GM23248 (cell line): ENCODE measurements around the gene LRRC49.

Experiments used
- EZH2 ChIP-seq: fragments of 200-600 bp; sonication (generic); IDR thresholded peaks from 2 replicates; pipeline ENCODE4 v1.6.1; 2018; ENCODE audit warnings: antibody characterized with exemption, mild to moderate bottlenecking; ENCODE audit not compliant: insufficient read depth, poor library complexity, severe bottlenecking
- EZH2phosphoT487 ChIP-seq: fragments of 200-600 bp; sonication (generic); IDR thresholded peaks from 2 replicates; pipeline ENCODE4 v1.6.1; 2018; ENCODE audit warnings: antibody characterized with exemption, moderate library complexity, mild to moderate bottlenecking, low read depth; ENCODE audit not compliant: insufficient read depth

DNA sequence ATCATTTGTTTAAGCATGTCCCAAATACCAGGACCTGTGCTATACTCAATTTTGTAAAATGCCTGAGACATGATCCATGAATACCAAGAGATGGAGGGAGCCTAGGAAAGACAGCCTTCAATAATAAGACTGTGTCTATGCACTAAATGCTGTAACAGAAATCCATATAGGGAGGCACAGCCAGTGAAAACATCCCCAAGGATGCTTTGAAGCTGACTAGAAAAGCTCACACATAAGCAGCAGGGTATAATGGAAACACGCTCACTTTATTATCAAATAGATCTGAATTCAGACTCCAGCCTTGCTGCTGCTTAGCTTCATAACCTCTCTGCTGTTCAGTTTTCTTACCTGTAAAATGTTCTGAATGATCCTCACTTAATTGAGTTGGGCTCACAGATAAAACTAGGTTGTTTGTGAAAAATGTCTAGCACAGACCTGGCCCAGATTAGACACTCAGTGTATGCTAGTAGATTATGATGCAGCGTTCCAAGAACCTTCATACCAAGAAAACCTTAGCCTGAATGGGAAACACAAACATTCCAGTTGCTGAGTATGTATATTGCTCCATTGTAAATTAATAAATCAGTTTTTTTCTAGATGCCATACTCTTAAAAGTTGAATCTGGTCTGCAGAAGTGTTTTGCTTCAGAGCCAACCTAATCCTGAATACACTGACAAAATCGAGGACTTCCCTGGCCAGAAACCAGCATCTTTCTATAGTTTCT, 34.9 kb upstream of the LRRC49 start:
- TF ChIP-seq EZH2: no peak
- TF ChIP-seq EZH2phosphoT487: no peak
